GM19463 (cell line): ENCODE results near the gene STPG4.
"Not testable (repeated sequence)": the region's sequence is repeated elsewhere in the genome, so short reads cannot be mapped to it uniquely, and the experiment has no call there.

Experiments
- ATAC-seq: cut with Tn5 transposase; IDR thresholded peaks from one replicate; pipeline ENCODE4 v1.9.1; 2021; ENCODE audit warnings: mild to moderate bottlenecking, moderate library complexity; ENCODE audit not compliant: unreplicated experiment

STPG4 gene, protein sequence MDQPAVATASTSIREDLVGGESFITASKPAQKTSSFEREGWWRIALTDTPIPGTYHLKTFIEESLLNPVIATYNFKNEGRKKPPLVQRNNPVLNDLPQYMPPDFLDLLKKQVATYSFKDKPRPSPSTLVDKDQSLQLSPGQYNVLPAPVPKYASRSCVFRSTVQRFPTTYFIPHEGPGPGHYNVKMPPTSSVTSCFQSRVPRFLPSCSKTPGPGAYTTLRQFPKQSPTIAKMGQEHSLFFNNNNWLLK

GRCh38 chr2:47155091-47155876 lies at the start of gene STPG4:
Gene STPG4, minus strand, starts transcription at chr2:47155308. Its CDS starts 57 bp downstream, at chr2:47155251.
- ATAC-seq = peak; percentile 58

GRCh38 chr2:47204691-47205090 lies 49.6 kb upstream of the STPG4 start:
- no peak for ATAC-seq

DNA sequence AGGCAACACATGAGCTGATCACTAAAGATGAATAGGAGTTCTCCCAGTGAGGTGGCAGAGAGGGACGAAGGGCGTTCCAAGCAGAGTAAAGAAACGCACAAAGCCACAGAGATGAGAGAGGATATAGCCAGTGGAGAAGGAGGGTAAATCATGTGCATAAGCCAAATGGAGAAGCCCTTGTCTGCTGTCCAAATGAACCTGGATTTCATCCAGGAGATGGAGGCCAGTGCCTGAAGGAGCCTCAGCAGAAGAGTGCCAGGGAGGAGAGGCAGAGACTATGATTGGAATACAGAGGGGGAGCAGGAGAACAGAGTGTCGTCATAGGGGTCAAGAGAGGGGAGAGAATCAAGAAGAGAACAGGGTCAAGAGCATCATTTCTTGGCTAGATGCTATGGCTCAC lies 48.9 kb upstream of the STPG4 start:
- no peak for ATAC-seq

- ATAC-seq = no peak
Observed at GRCh38 chr2:47201224-47201623, 46.1 kb upstream of the STPG4 start.

GRCh38 chr2:47198985-47199451 lies 43.9 kb upstream of the STPG4 start:
- no peak for ATAC-seq

DNA sequence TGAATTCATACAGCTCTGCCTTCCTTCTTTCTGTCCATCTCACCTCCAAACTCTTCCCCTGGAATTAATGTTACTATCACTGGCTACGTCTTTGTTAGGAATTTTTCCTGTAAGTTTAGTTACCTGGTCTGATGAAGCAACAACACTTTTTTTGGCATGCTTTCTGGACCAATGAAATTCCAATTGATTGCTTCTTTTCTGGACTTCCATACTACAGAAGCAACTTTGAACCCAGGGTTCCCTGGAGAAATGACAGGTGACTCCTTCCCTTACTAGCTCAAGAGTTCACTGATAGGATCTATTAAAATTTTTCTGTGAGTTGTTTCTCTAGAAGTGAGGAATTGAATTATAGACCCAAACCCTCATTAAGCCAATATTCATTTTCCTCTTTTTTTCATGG lies 41.4 kb upstream of the STPG4 start:
- no peak for ATAC-seq

- ATAC-seq = no peak
Observed at GRCh38 chr2:47196046-47196445, 40.9 kb upstream of the STPG4 start.

- no peak for ATAC-seq
Observed at GRCh38 chr2:47195148-47195547, 40.0 kb upstream of the STPG4 start.

DNA sequence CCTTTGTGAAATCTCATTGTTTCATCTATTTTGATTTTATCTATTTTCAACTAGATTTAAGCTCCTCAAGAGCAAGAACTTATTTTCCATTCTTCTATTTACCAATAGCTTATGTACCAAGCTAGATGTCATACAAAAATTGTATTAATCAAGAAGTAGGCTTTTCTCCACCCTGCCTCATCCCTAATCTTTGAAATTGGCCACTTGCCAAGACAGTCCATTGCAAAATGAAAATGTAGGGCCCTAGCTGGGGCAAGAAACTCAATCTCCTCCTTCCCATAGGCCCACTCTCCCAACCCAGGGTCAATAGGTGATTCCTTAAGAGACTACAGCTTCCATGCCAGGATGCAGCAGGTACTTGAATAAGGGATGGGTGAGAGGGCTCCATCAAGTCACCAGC lies 39.3 kb upstream of the STPG4 start:
- no peak for ATAC-seq

GRCh38 chr2:47193607-47194006 lies 38.5 kb upstream of the STPG4 start:
- no peak for ATAC-seq

DNA sequence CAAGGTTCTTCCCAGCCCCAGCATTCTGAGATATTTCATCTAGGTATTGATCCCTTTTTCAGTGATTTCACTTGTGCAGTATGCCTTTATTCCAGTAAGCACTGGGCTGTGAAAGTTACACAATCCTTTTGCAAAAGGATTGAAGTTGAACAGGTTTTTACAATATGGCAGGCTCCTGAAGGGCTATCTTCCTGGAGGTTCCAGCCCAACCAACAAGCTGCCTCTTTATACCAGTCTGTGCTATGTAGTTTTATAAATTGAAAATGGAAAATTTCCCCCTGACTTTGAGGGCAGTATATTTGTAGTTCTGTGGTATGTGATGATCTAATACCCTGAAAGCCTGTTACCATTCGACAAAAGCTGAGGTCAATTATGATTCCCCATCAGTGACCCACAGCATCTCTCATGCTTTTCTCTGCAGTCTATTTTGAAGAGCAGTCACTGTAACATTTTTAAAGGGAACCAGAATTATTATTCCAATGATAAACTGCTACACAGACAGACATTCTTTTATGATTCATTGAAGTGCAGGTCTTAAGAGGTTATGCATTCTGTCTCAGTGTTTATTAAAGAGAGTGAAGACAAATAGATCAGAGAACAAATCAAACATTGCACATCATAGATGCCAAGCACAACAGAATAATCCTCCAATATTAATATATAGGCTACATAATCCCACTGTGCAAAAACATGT lies 35.2 kb upstream of the STPG4 start:
- no peak for ATAC-seq

GRCh38 chr2:47189635-47190034 lies 34.5 kb upstream of the STPG4 start:
- no peak for ATAC-seq

- ATAC-seq = no peak
Observed at GRCh38 chr2:47187069-47187468, 32.0 kb upstream of the STPG4 start.

DNA sequence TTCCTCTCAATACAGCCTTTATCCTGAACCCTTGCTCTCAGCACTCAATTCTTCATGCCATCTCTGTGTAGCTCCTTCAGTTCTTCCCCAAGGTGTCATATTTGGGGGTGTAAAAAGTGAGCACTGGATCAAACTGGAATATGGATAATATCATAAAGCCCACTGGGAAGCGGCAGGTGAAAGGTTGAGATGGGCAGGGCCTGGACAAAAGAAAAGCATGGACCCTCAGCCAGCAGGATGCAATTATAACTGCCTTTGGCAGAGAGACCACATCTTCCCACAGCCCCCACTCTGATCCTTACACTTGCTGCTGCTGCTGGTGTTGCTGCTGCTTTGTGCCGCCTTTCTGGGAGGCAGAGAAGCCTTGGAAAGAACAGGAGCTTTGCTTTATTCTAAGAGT lies 31.2 kb upstream of the STPG4 start:
- no peak for ATAC-seq

DNA sequence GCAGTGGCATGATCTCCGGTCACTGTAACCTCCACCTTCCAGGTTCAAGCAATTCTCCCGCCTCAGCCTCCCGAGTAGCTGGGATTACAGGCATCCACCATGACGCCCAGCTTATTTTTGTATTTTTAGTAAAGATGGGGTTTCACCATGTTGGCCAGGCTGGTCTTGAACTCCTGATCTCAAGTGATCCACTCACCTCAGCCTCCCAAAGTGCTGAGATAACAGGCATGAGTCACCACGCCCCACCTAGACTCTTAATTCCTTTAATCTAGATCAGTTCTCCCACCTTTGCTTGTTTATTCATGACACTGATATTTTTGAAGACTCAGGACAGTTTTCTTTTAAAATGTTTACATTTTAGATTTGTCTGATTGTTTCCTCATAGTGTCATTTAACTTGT lies 30.0 kb upstream of the STPG4 start:
- ATAC-seq = not testable (repeated sequence)

DNA sequence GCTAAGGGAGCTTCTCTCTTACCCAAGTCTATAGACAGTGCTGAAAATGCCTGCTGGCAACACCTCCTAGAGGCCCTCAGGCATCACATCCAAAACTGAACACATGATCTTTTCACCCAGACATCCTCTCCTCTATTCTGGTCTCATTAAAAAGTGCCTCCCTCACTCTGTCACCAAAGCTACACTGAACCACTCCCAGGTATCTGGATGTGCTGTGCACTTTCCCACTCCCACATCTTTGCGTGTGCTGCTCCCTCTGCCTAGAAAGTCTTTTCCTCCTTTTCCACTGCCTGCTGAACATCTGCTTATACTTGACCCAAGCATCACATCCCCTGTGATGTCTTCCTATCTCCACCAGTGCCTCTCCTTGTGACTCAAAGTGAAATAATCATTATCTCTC lies 26.1 kb upstream of the STPG4 start:
- no peak for ATAC-seq

DNA sequence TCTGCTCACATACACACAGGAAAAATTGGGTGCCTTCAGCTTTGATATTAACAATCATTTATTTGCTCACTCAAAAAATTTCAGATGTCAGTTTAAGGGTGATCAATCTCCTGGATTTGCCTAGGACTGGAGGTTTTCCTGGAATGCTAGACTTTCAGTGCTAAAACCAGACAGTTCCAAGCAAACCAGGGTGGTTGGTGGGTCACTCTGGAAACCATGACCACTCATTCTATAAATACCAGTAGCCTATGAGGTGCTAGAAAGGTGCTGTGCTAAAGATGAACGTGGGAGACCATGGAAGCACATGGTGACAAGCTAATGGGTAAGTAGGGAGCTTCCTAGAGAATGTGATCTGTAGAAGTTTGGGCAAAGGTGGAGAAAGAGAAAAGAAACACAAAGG lies 25.4 kb upstream of the STPG4 start:
- no peak for ATAC-seq

GRCh38 chr2:47179388-47179787 lies 24.3 kb upstream of the STPG4 start:
- ATAC-seq = no peak

- ATAC-seq = no peak
Observed at GRCh38 chr2:47178341-47178740, 23.2 kb upstream of the STPG4 start.

DNA sequence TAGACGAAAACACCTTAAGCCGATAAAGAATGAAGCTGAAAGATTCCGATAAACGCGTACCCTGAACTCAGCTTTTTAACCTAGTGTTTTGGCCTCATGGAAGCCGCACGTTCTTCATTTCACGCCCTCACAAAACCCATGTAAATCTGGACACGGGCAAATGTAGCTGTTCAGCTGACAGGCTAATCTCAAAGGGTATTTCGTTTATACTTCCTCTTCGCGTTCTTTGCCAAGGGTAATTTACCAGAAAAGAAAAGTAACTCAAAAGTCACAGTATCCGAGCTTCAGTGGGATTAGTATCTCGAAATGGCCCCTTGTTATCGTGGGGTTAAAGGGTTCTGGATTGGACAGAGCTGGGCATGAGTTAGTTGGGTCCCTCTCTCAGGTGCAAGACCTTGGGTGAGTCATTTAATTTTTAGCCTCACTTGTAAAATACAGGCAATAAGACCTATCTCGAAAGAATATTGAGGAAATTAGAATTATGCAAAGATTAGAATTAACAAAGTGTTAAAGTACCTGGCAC lies 22.0 kb upstream of the STPG4 start:
- peak; percentile 2 for ATAC-seq

DNA sequence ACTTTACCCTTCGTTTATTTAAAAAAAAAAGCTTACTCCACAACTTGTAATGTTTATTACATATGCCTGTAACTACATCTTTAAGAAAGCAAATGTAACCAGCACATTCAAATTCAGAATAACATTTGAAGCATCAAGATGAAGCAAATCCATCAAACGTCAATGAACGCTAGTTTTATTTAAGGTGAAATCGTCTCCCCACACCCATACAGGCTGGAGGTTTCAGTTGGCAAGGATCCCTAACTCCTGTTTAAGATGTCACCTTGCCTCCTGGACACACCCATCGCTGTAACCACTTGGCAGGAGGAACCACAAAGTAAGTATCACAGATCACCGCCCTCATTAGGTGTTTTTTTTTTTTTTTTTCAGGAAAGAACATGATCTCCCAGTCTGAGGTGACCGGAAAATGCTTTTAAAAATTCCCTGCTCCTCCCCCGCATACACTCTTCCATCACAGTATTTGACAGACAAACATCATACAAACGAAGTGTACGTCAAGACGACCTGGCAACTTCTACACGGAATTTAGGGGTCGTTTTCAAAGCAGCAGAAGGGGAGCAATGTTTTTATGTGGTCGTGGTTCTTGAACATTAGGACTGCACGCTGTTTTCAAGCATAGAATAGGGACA lies 19.7 kb upstream of the STPG4 start:
- ATAC-seq = no peak
